M059J (cell line): Measurements from ENCODE around the gene EDAR. TPM values are rescaled to one million over a fixed set of nuclear protein-coding genes. Genes with fewer than 3 reads are reported as not detected.

Experiments used
- DNase-seq: peaks from one replicate; pipeline ENCODE4 v3.0.0-alpha.2; 2012; ENCODE audit warnings: low read depth
- total RNA-seq: library from RNA; depleted of rRNA; stranded (reverse); fragments of >200 nt; shearing (Covaris generic); gene quantifications from 2 replicates; pipeline ENCODE4 v1.2.3, GENCODE V29; 2014; rRNA removed

Gene EDAR
- total RNA-seq, 1 experiment from 2014 or later, result not detected

DNA sequence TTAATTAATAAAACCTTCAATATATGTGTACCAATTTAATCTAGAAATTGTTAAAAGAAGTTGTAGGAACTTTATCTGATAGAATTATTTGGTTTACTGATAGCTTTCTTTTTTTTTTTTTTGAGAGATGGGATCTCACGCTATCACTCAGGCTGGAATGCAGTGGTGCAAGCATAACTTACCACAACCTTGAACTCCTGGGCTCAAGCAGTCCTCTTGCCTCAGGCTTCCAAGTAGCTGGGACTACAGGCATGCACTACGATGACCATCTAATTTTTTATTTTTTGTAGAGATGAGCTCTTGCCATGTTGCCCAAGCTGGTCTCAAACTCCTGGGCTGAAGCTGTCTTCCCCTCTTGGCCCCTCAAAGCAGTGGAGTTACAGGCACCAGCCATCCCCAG lies 135.6 kb downstream of the EDAR start:
- peak; percentile 76 for DNase-seq

DNA sequence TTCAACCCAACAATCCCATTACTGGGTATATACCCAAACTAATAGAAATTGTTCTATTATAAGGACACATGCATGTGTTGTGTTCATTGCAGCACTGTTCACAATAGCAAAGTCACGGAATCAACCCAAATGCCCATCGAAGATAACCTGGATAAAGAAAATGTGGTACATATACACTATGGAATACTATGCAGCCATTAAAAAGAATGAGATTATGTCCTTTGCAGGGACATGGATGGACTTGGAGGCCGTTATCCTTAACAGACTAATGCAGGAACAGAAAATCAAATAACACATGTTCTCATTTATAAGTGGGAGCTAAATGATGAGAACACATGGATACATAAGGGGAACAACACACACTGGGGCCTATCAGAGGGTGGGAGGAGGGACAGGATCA lies 136.6 kb downstream of the EDAR start:
- DNase-seq, result no peak

DNA sequence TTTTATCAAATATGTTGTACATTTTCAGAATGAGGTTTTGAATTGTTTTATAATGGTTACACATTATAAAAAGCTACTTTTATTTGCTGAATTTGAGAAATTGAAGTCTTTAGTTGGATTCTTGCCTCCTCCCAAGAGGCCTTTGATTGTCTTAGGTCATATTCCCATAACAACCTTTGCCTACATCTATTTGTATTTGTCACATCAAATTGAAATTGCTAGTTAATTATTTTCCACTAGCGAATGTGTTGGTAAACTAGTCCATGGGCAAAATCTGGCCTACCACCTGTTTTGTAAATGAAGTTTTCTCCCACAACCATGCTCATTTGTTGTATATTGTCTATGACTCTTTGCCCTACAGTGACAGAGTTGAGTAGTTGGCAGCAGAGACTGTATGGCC lies 142.0 kb downstream of the EDAR start:
- no peak for DNase-seq

DNA sequence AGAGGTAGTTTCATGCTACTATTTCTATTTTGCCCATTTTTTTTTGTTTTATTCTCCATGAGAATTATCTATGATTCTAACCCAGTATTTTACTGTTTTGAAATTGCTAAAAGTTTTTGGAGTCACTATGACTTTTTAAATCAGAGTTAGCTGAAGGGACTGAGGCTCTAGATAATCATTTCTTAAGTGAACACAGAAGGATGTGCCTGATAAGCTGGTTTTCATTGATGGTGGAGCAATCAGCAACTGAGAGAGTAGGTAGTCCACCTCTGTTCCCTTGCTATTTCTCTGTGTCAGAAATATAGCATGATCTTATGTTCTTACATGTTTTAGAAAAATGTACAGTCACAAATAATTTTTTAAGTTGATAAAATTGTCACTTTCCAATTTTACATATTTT lies 143.1 kb downstream of the EDAR start:
- no peak for DNase-seq

Other genes starting within 250 kb of the EDAR start
- 5.6 and 9.7 TPM in 2 replicates for gene CCDC138, start 202.4 kb downstream of the EDAR start, total RNA-seq
- 1.9 and 2.5 TPM in 2 replicates for gene SH3RF3, start 140.0 kb upstream of the EDAR start, total RNA-seq